Neural progenitor cell (in vitro differentiated cells): ENCODE measurements around the gene EIF4G3. TPM values are rescaled to one million over a fixed set of nuclear protein-coding genes. Genes with fewer than 3 reads are reported as not detected.

ENCODE experiments used
- DNase-seq: peaks from one replicate; pipeline ENCODE4 v3.0.0-alpha.2; 2016; ENCODE audit warnings: low spot score
- H2AFZ ChIP-seq: fragments of 200-600 bp; sonication (generic); replicated peaks from 2 replicates; pipeline ENCODE4 v1.6.1; 2016; ENCODE audit warnings: antibody characterized with exemption
- H3F3A ChIP-seq: fragments of 200-600 bp; sonication (generic); 2 replicates; pipeline ENCODE4 v1.6.1; 2016; ENCODE audit warnings: antibody characterized with exemption, low read depth
- H3K27ac ChIP-seq: fragments of 200-600 bp; sonication (generic); 2 replicates; pipeline ENCODE4 v1.5.1; 2016; ENCODE audit warnings: mild to moderate bottlenecking
- H3K27me3 ChIP-seq: fragments of 200-600 bp; sonication (generic); 2 replicates; pipeline ENCODE4 v1.6.1; 2016; ENCODE audit warnings: mild to moderate bottlenecking, moderate library complexity
- H3K36me3 ChIP-seq: fragments of 200-600 bp; sonication (generic); 2 replicates; pipeline ENCODE4 v1.5.1; 2016
- H3K4me1 ChIP-seq: fragments of 200-600 bp; sonication (generic); 2 replicates; pipeline ENCODE4 v1.6.1; 2016; ENCODE audit warnings: mixed run types
- H3K4me2 ChIP-seq: fragments of 200-600 bp; sonication (generic); 2 replicates; pipeline ENCODE4 v1.6.1; 2016
- H3K4me3 ChIP-seq: fragments of 200-600 bp; sonication (generic); 2 replicates; pipeline ENCODE4 v1.5.1; 2016
- H3K79me2 ChIP-seq: fragments of 200-600 bp; sonication (generic); 2 replicates; pipeline ENCODE4 v1.6.1; 2016; ENCODE audit warnings: low read depth
- H3K9ac ChIP-seq: fragments of 200-600 bp; sonication (generic); 2 replicates; pipeline ENCODE4 v1.6.1; 2016
- H3K9me3 ChIP-seq: fragments of 200-600 bp; sonication (generic); 2 replicates; pipeline ENCODE4 v1.5.1; 2016; ENCODE audit warnings: low read depth
- H4K20me1 ChIP-seq: fragments of 200-600 bp; sonication (generic); 2 replicates; pipeline ENCODE4 v1.6.1; 2016; ENCODE audit warnings: low read depth
- H3K27ac Mint-ChIP-seq: 3 replicates; pipeline ENCODE4 v1.8.0; 2021; ENCODE audit warnings: mixed read lengths
- H3K27me3 Mint-ChIP-seq: 2 replicates; pipeline ENCODE4 v1.8.0; 2022; ENCODE audit warnings: low read depth, mild to moderate bottlenecking, inconsistent platforms, moderate library complexity, mixed read lengths; ENCODE audit not compliant: insufficient read depth
- H3K36me3 Mint-ChIP-seq: 3 replicates; pipeline ENCODE4 v1.8.0; 2021; ENCODE audit warnings: mixed read lengths
- H3K4me1 Mint-ChIP-seq: 3 replicates; pipeline ENCODE4 v1.8.0; 2021; ENCODE audit warnings: mixed read lengths
- H3K4me3 Mint-ChIP-seq: 3 replicates; pipeline ENCODE4 v1.8.0; 2021; ENCODE audit warnings: mild to moderate bottlenecking, moderate library complexity, mixed read lengths
- H3K9me3 Mint-ChIP-seq: 3 replicates; pipeline ENCODE4 v1.8.0; 2020; ENCODE audit warnings: mixed read lengths
- EZH2 ChIP-seq: fragments of 200-600 bp; sonication (generic); IDR thresholded peaks from 2 replicates; pipeline ENCODE4 v1.6.1; 2017; ENCODE audit warnings: antibody characterized with exemption, mild to moderate bottlenecking, moderate library complexity
- EZH2phosphoT487 ChIP-seq: fragments of 200-600 bp; sonication (generic); IDR thresholded peaks from 2 replicates; pipeline ENCODE4 v1.6.1; 2017; ENCODE audit warnings: antibody characterized with exemption
- total RNA-seq: library from RNA; depleted of rRNA; stranded (reverse); fragments of >200 nt; gene quantifications from 2 replicates; pipeline ENCODE4 v1.2.3, GENCODE V29; 2015; ENCODE audit warnings: low replicate concordance
- TF ChIP-seq, protein P1 (sequence below): fragments of 200-600 bp; sonication (generic); IDR thresholded peaks from 2 replicates; pipeline ENCODE4 v1.5.1; 2017; ENCODE audit warnings: antibody characterized with exemption, mild to moderate bottlenecking

The EIF4G3 gene
- total RNA-seq, 1 donor from 2014 or later, result 73.4 TPM

DNA sequence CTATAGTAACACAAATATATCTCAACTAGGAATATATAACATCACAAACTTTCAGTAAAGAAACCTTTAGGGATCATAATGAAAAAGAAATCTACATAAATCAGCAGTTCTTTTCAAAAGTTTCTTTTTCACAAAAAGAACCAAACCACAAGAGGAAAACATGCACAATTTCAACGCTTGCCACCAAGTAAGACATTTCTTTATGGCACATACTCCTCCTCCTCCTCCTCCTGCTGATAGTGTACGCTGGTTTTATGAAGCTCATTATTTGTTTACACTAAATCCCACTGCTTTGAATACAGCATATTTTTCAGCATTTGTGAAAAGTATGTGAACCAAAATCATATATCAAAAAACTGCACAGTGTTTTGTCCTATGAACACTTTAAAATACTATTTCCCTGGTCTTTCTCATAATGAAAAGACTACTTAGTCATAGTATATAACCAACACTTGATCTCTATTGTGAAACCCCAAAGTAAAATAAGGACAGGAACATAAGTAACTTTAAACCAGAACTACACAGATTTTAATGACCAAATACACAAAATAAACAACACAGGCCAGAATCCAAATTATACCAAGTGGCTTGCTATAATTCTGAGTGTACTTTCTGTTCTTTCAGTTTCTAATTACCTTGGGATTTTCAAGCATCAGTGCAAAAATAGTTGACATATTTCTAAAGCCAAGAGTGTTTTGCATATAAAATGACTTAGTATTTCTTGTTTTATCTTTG is 184.2 kb downstream of the EIF4G3 start:
- H3K36me3 Mint-ChIP-seq, result peaks cover 2% of the 10 kb centered on the region
- Histone ChIP-seq H3K4me3 (no peak overlapping the region), H3K79me2 (peaks cover 50% of the 10 kb centered on the region), H3K4me1 (peaks cover 21% of the 10 kb centered on the region), H3K27ac (no peak overlapping the region), H2AFZ (no peak overlapping the region), H3K36me3 (no peaks in the 10 kb centered on the region), H3K4me2 (no peak overlapping the region), H3K27me3 (no peaks in the 10 kb centered on the region), H4K20me1 (peaks cover 20% of the 10 kb centered on the region), H3K9me3 (no peaks in the 10 kb centered on the region), H3K9ac (no peak overlapping the region), H3F3A (peaks cover 5% of the 10 kb centered on the region)
- no peak overlapping the region for H3K4me3 Mint-ChIP-seq
- H3K27ac Mint-ChIP-seq, result no peak overlapping the region
- TF ChIP-seq EZH2, result no peak
- no peak for TF ChIP-seq EZH2phosphoT487
- TF ChIP-seq, protein P1, sequence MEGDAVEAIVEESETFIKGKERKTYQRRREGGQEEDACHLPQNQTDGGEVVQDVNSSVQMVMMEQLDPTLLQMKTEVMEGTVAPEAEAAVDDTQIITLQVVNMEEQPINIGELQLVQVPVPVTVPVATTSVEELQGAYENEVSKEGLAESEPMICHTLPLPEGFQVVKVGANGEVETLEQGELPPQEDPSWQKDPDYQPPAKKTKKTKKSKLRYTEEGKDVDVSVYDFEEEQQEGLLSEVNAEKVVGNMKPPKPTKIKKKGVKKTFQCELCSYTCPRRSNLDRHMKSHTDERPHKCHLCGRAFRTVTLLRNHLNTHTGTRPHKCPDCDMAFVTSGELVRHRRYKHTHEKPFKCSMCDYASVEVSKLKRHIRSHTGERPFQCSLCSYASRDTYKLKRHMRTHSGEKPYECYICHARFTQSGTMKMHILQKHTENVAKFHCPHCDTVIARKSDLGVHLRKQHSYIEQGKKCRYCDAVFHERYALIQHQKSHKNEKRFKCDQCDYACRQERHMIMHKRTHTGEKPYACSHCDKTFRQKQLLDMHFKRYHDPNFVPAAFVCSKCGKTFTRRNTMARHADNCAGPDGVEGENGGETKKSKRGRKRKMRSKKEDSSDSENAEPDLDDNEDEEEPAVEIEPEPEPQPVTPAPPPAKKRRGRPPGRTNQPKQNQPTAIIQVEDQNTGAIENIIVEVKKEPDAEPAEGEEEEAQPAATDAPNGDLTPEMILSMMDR, result no peak
- H3K4me1 Mint-ChIP-seq, result peaks cover 17% of the 10 kb centered on the region
- no peak for DNase-seq
- no peaks in the 10 kb centered on the region for H3K27me3 Mint-ChIP-seq
- H3K9me3 Mint-ChIP-seq, result no peaks in the 10 kb centered on the region

DNA sequence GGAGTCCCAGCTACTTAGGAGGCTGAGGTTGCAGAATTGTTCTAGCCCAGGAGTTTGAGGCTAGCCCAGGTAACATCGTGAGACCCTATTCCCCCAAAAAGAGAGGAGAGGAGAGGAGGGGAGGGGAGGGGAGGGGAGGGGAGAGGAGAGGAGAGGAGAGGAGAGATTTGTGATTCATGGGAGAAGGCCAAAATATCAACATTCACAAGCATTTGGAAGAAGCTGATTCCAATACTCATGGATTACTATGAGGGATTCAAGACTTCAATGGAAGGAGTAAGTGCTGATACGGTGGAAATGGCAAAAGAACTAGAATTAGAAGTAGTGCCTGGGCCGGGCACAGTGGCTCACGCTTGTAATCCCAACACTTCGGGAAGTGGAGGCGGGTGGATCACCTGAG is 187.8 kb downstream of the EIF4G3 start:
- no peak overlapping the region for H3K9ac ChIP-seq
- H3K4me2 ChIP-seq, result no peak overlapping the region
- H3K9me3 Mint-ChIP-seq, result no peaks in the 10 kb centered on the region
- no peak for TF ChIP-seq EZH2phosphoT487
- no peak for TF ChIP-seq EZH2
- H3K27me3 Mint-ChIP-seq, result no peaks in the 10 kb centered on the region
- no peak overlapping the region for H3K27ac ChIP-seq
- no peaks in the 10 kb centered on the region for H3K27me3 ChIP-seq
- H3K4me3 ChIP-seq, result no peak overlapping the region
- H3K4me1 Mint-ChIP-seq, result peaks cover 9% of the 10 kb centered on the region
- peaks cover 12% of the 10 kb centered on the region for H3K4me1 ChIP-seq
- no peak overlapping the region for H3K27ac Mint-ChIP-seq
- peaks cover 2% of the 10 kb centered on the region for H3F3A ChIP-seq
- H3K36me3 Mint-ChIP-seq, result peaks cover 2% of the 10 kb centered on the region
- H3K4me3 Mint-ChIP-seq, result no peak overlapping the region
- DNase-seq, result no peak
- H3K36me3 ChIP-seq, result no peaks in the 10 kb centered on the region
- H2AFZ ChIP-seq, result no peak overlapping the region
- peaks cover 23% of the 10 kb centered on the region for H4K20me1 ChIP-seq
- peaks cover 40% of the 10 kb centered on the region for H3K79me2 ChIP-seq
- no peaks in the 10 kb centered on the region for H3K9me3 ChIP-seq

DNA sequence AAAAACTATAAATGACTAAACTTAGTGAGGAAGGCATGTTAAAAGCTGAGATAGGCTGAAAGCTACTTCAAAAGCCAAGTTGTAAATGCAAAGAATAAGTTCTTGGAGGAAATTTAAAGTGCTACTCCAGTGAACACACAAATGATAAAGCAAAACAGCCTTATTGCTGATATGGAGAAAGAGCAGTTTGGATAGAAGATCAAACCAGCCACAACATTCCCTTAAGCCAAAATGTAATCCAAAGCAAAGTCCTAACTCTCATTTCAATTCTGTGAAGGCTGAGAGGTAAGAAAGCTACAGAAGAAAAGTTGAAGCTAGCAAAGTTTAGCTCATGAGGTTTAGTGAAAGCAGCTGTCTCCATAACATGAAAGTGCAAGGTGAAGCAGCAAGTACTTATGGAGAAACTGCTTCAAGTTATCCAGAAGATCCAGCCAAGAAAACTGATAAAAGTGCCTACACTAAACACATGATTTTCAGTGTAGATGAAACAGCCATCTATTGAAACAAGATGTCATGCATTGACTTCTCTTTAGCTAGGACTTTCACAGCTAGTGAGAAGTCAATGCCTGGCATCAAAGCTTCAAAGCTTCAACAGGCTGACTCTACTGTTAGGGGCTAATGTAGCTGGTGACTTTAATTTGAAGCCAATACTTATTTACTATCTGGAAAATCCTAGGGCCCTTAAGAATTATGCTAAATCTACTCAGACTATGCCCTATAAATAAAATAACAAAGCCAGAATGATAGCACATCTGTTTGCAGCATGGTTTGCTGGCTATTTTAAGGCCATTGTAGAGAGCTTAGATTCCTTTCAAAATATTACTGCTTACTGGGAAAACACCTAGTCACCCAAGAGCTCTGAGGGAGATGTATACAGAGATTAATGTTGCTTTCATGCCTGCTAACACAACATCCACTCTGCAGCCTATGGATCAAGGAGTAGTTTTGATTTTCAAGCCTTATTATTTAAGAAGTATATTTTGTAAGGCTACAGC is 188.6 kb downstream of the EIF4G3 start:
- H3K9me3 Mint-ChIP-seq, result no peaks in the 10 kb centered on the region
- Histone ChIP-seq H3K27me3 (no peaks in the 10 kb centered on the region), H3K4me1 (peaks cover 3% of the 10 kb centered on the region), H3K9me3 (no peaks in the 10 kb centered on the region), H3K79me2 (peaks cover 33% of the 10 kb centered on the region), H2AFZ (no peak overlapping the region), H3K36me3 (no peaks in the 10 kb centered on the region), H3K27ac (no peak overlapping the region), H3K4me2 (no peak overlapping the region), H3F3A (no peaks in the 10 kb centered on the region), H4K20me1 (peaks cover 21% of the 10 kb centered on the region), H3K4me3 (no peak overlapping the region), H3K9ac (no peak overlapping the region)
- H3K27ac Mint-ChIP-seq, result no peak overlapping the region
- no peak for DNase-seq
- peaks cover 2% of the 10 kb centered on the region for H3K36me3 Mint-ChIP-seq
- TF ChIP-seq EZH2 (no peak), EZH2phosphoT487 (no peak)
- TF ChIP-seq, protein P1, result no peak
- H3K4me1 Mint-ChIP-seq, result peaks cover 4% of the 10 kb centered on the region
- no peaks in the 10 kb centered on the region for H3K27me3 Mint-ChIP-seq
- no peak overlapping the region for H3K4me3 Mint-ChIP-seq
